Ramos (cell line): ENCODE data around the gene ACACB.

ENCODE experiments used
- in situ Hi-C: fragments of 300-500 bp; cut with MboI; formaldehyde crosslinking; loops from one replicate; pipeline ENCODE4 v1.14.3; 2022; ENCODE audit warnings: low sequenced_read_pairs; ENCODE audit not compliant: unreplicated experiment

ACACB gene

GRCh38 chr12:109200825-109201495 is 84.6 kb downstream of the ACACB start:
- in situ Hi-C loops, result no loop called here

- in situ Hi-C loops, result no loop called here
These were observed 85.1 kb downstream of the ACACB start for GRCh38 chr12:109201496-109201885.

GRCh38 chr12:109202770-109203169 is 86.4 kb downstream of the ACACB start:
- in situ Hi-C loops, result no loop called here

GRCh38 chr12:109203480-109203879 is 87.1 kb downstream of the ACACB start:
- in situ Hi-C loops, result no loop called here

GRCh38 chr12:109209082-109209481 is 92.7 kb downstream of the ACACB start:
- in situ Hi-C loops, result no loop called here

GRCh38 chr12:109212460-109213115 is 96.2 kb downstream of the ACACB start:
- in situ Hi-C loops, result no loop called here

GRCh38 chr12:109214131-109214530 is 97.7 kb downstream of the ACACB start:
- in situ Hi-C loops, result no loop called here

GRCh38 chr12:109218996-109219395 is 102.6 kb downstream of the ACACB start:
- in situ Hi-C loops, result no loop called here

GRCh38 chr12:109219938-109220337 is 103.6 kb downstream of the ACACB start:
- in situ Hi-C loops, result no loop called here

- in situ Hi-C loops, result no loop called here
These were observed 105.0 kb downstream of the ACACB start for GRCh38 chr12:109221277-109221931.

- in situ Hi-C loops, result no loop called here
These were observed 105.7 kb downstream of the ACACB start for GRCh38 chr12:109222062-109222461.

GRCh38 chr12:109222496-109222895 is 106.1 kb downstream of the ACACB start:
- in situ Hi-C loops, result no loop called here

- in situ Hi-C loops, result no loop called here
These were observed 106.8 kb downstream of the ACACB start for GRCh38 chr12:109223211-109223610.

- in situ Hi-C loops, result no loop called here
These were observed 107.5 kb downstream of the ACACB start for GRCh38 chr12:109223868-109224267.

- in situ Hi-C loops, result no loop called here
These were observed 112.3 kb downstream of the ACACB start for GRCh38 chr12:109228664-109229063.

GRCh38 chr12:109230193-109230592 is 113.8 kb downstream of the ACACB start:
- in situ Hi-C loops, result no loop called here

- in situ Hi-C loops, result no loop called here
These were observed 116.3 kb downstream of the ACACB start for GRCh38 chr12:109232731-109233130.

- in situ Hi-C loops, result no loop called here
These were observed 117.6 kb downstream of the ACACB start for GRCh38 chr12:109234012-109234411.

- in situ Hi-C loops, result no loop called here
These were observed 119.9 kb downstream of the ACACB start for GRCh38 chr12:109236257-109236656.

- in situ Hi-C loops, result no loop called here
These were observed 122.8 kb downstream of the ACACB start for GRCh38 chr12:109239179-109239578.

GRCh38 chr12:109239691-109240090 is 123.3 kb downstream of the ACACB start:
- in situ Hi-C loops, result no loop called here

GRCh38 chr12:109240365-109240764 is 124.0 kb downstream of the ACACB start:
- in situ Hi-C loops, result no loop called here
